K562 (cell line): ENCODE data around the gene XPNPEP1. TPM values are rescaled to one million over a fixed set of nuclear protein-coding genes. Genes with fewer than 3 reads are reported as not detected.
A peak's percentile ranks its signal among the peaks of the same experiment; 100 is the strongest.

Experiments
- ATAC-seq: fragments of 200-7000 bp; cut with Tn5 transposase; 3 replicates; pipeline ENCODE4 v1.9.1; 2020; ENCODE audit warnings: moderate library complexity
- BruUV-seq: library from RNA; stranded (reverse); fragments of 400-500 nt; replicated peaks from 2 replicates; lab custom pipeline; 2021; lab: Mats Ljungman, UMichigan
- CTCF ChIA-PET: fragments of 300-600 bp; formaldehyde crosslinking; extraction: SDS; loops from one replicate; lab custom pipeline; 2021; ENCODE audit warnings: low intra/inter-chr PET ratio; lab: Yijun Ruan, JAX
- POLR2A ChIA-PET: fragments of 300-600, 350-650 bp; sonication (Branson Sonifier 250); formaldehyde crosslinking; extraction: SDS; loops from one replicate; lab custom pipeline; 2021; ENCODE audit warnings: antibody characterized with exemption, inconsistent platforms; lab: Yijun Ruan, JAX
- DNase-seq, 4 experiments: peaks; one replicate each; pipeline versions ENCODE4 v3.0.0 to v3.0.0-alpha.2; 2011 to 2018; ENCODE audit warnings: low spot score in 3 of 4, mixed read lengths in 3 of 4; ENCODE audit errors: extremely low read depth in 1 of 4
- FAIRE-seq: peaks from 2 replicates; lab custom pipeline; 2011; peaks lifted over from hg19 to GRCh38; lab: Jason Lieb, UNC
- H2AFZ ChIP-seq: 2 replicates; pipeline ENCODE4 v1.6.0; 2011; ENCODE audit warnings: low read depth, low read length, control low read depth, inconsistent platforms
- H3K27ac ChIP-seq: fragments of 200-600 bp; 3 replicates; pipeline ENCODE4 v1.8.0; 2011; ENCODE audit warnings: low read depth, mild to moderate bottlenecking, control low read depth, inconsistent platforms, low read length, moderate library complexity, mixed read lengths; ENCODE audit errors: extremely low read depth
- H3K27me3 ChIP-seq, 2 experiments: fragments of 300-600 bp in 1 of 2; 2 replicates in 1 of 2; 3 replicates in 1 of 2; pipeline versions ENCODE4 v1.6.0 to v1.8.0; 2011; ENCODE audit warnings: inconsistent platforms in 2 of 2, low read length in 2 of 2, mild to moderate bottlenecking in 1 of 2, mixed read lengths in 1 of 2, moderate library complexity in 1 of 2; ENCODE audit not compliant: control insufficient read depth in 2 of 2, insufficient read depth in 2 of 2
- H3K36me3 ChIP-seq: fragments of 300-600 bp; 3 replicates; pipeline ENCODE4 v1.8.0; 2011; ENCODE audit warnings: mild to moderate bottlenecking, low read length, inconsistent platforms; ENCODE audit not compliant: control insufficient read depth, insufficient read depth
- H3K4me1 ChIP-seq, 2 experiments: fragments of 200-600 bp in 1 of 2; replicated peaks in 1 of 2; 2 replicates in 1 of 2; 3 replicates in 1 of 2; pipeline versions ENCODE4 v1.5.1 to v1.8.0; 2011; ENCODE audit warnings: inconsistent platforms in 2 of 2, low read length in 2 of 2, mild to moderate bottlenecking in 1 of 2, mixed read lengths in 1 of 2, moderate library complexity in 1 of 2; ENCODE audit not compliant: control insufficient read depth in 2 of 2, insufficient read depth in 2 of 2
- H3K4me2 ChIP-seq: 2 replicates; pipeline ENCODE4 v1.6.1; 2011; ENCODE audit warnings: low read length, control low read depth, inconsistent platforms, mixed read lengths; ENCODE audit not compliant: insufficient read depth
- H3K4me3 ChIP-seq: fragments of 200-600 bp; sonication (generic), shearing (Covaris generic); 2 replicates; pipeline ENCODE4 v1.5.1; 2016; ENCODE audit warnings: control low read depth, inconsistent platforms
- H3K79me2 ChIP-seq: fragments of 200-600 bp; 3 replicates; pipeline ENCODE4 v1.8.0; 2011; ENCODE audit warnings: low read length, inconsistent platforms; ENCODE audit not compliant: control insufficient read depth, insufficient read depth
- H3K9ac ChIP-seq, 2 experiments: 2 replicates each; pipeline versions ENCODE4 v1.6.0 to v1.6.1; 2011; ENCODE audit warnings: low read depth in 2 of 2, low read length in 2 of 2, control low read depth in 1 of 2, inconsistent platforms in 1 of 2, mild to moderate bottlenecking in 1 of 2, mixed read lengths in 1 of 2; ENCODE audit not compliant: insufficient read depth in 1 of 2
- H3K9me1 ChIP-seq: one replicate; pipeline ENCODE4 v1.6.0; 2011; ENCODE audit warnings: inconsistent platforms, mild to moderate bottlenecking, low read length, moderate library complexity; ENCODE audit not compliant: control insufficient read depth, insufficient read depth
- H3K9me3 ChIP-seq: replicated peaks from 2 replicates; pipeline ENCODE4 v1.5.1; 2011; ENCODE audit warnings: low read depth, low read length, inconsistent platforms; ENCODE audit not compliant: control insufficient read depth, insufficient read depth
- H4K20me1 ChIP-seq: replicated peaks from 2 replicates; pipeline ENCODE4 v1.6.1; 2011; ENCODE audit warnings: low read length, inconsistent platforms, mixed read lengths; ENCODE audit not compliant: control insufficient read depth, insufficient read depth
- LCOR ChIP-seq: sonication (generic); formaldehyde crosslinking; IDR thresholded peaks from 2 replicates; pipeline ENCODE4 v1.8.0; 2022; ENCODE audit warnings: mild to moderate bottlenecking, missing genetic modification reagents
- RREB1 ChIP-seq: fragments of 250-450 bp; sonication (Bioruptor Pico); IDR thresholded peaks from 2 replicates; pipeline ENCODE4 v1.4.0; 2020
- SAFB ChIP-seq: fragments of 200-400 bp; formaldehyde crosslinking; IDR thresholded peaks from 2 replicates; pipeline ENCODE4 v1.6.1; 2017; ENCODE audit warnings: low read depth, low read length, borderline replicate concordance
- ZKSCAN8 ChIP-seq: fragments of 200-800 bp; sonication (Bioruptor generic); IDR thresholded peaks from 2 replicates; pipeline ENCODE4 v1.6.1; 2016; ENCODE audit warnings: missing genetic modification characterization, missing compliant biosample characterization
- ZNF121 ChIP-seq: sonication (generic); formaldehyde crosslinking; conservative IDR thresholded peaks from 2 replicates; pipeline ENCODE4 v1.8.0; 2022; ENCODE audit warnings: missing genetic modification reagents
- ZNF277 ChIP-seq: fragments of 250-450 bp; sonication (Bioruptor Pico); IDR thresholded peaks from 2 replicates; pipeline ENCODE4 v1.8.0; 2022; ENCODE audit warnings: inconsistent platforms, mild to moderate bottlenecking, moderate library complexity, borderline replicate concordance
- WGBS: fragments of 100-300 bp; shearing (Covaris generic); methylation state at CpG from one replicate; pipeline ENCODE4 v1.1.6; 2016; ENCODE audit warnings: low coverage, mixed read lengths; ENCODE audit not compliant: insufficient coverage; ENCODE audit errors: missing lambda C conversion rate; 5-methylcytosine and 5-hydroxymethylcytosine counted together
- in situ Hi-C: fragments of 300-500 bp; cut with MboI; formaldehyde crosslinking; loops from 4 replicates; pipeline ENCODE4 v1.15.0; 2018; ENCODE audit warnings: inconsistent platforms, mixed read lengths
- intact Hi-C: fragments of 100-400 bp; cut with micrococcal nuclease; formaldehyde crosslinking; loops from 2 replicates; pipeline ENCODE4 v1.14.2; 2022
- polyA plus RNA-seq, 8 experiments: library from polyadenylated mRNA; depleted of rRNA in 4 of 8; stranded (reverse) in 5 of 8; unstranded in 3 of 8; fragments of >200 nt; fragmentation: Nextera tagmentation in 2 of 8; fragmentation: Illumina TruSeq in 1 of 8; extraction: Ambion mirVana in 2 of 8; extraction: Trizol in 1 of 8; gene quantifications; 2 replicates each; pipeline versions ENCODE4 v1.2.1 to v1.2.3, GENCODE V29; 2011 to 2014; ENCODE audit warnings: inconsistent platforms in 1 of 8, missing spikeins in 1 of 8
- total RNA-seq, 7 experiments: library from RNA; depleted of rRNA in 6 of 7; stranded (reverse); fragments of >200 nt in 6 of 7; fragmentation: Illumina TruSeq in 2 of 7; extraction: Trizol in 2 of 7; gene quantifications; 2 replicates each; pipeline versions ENCODE4 v1.2.1 to v1.2.3, GENCODE V29; 2011 to 2021; ENCODE audit warnings: low replicate concordance in 1 of 7

XPNPEP1 gene
- total and polyA plus RNA-seq, 9 of the 15 experiments (the other 6 are each of a cell fraction or from before 2014, with no cell fraction given): 24.2 to 93.5 (median 40.1) TPM

- no peaks in the 10 kb centered on the region for H3K27me3 ChIP-seq
- POLR2A ChIA-PET: no interaction called here
Measured at GRCh38 chr10:109964318-109964717, 41.0 kb upstream of the XPNPEP1 start.

More at GRCh38 chr10:109964318-109964717, 41.0 kb upstream of the XPNPEP1 start:
- Histone ChIP-seq H3K36me3 (no peaks in the 10 kb centered on the region), H3K9ac (no peak overlapping the region), H3K4me1 (peaks cover 0 to 8% of the 10 kb centered on the region in 2 experiments; a peak in 2 of 5 replicates), H3K4me2 (no peak overlapping the region), H3K79me2 (no peaks in the 10 kb centered on the region), H3K9me1 (no peaks in the 10 kb centered on the region), H3K4me3 (no peak overlapping the region), H3K9me3 (no peaks in the 10 kb centered on the region), H2AFZ (no peak overlapping the region), H3K27ac (no peak overlapping the region), H4K20me1 (no peaks in the 10 kb centered on the region)
- CTCF ChIA-PET: no interaction called here
- FAIRE-seq (no peak), ATAC-seq (no peak), DNase-seq (no peak)
- BruUV-seq: no TSS peak
- no peak for TF ChIP-seq ZKSCAN8 (CRISPR knock-in tag)
- no peak for TF ChIP-seq ZNF277 (CRISPR knock-in tag)
- TF ChIP-seq ZNF121 (CRISPR knock-in tag): 0 out of 2 replicates have a peak, but pooled peaks have one; percentile 20
- no peak for TF ChIP-seq SAFB
- TF ChIP-seq RREB1 (CRISPR knock-in tag): no peak
- TF ChIP-seq LCOR (CRISPR knock-in tag): no peak
- intact Hi-C loops: no loop called here
- 25% methylated on average over 7 of the region's 10 CpGs for WGBS
- in situ Hi-C loops: no loop called here
